Prostate gland (tissue), 2 donors: ENCODE data around the gene ALDH1A2. TPM values are rescaled to one million over a fixed set of nuclear protein-coding genes. Genes with fewer than 3 reads are reported as not detected.
A peak's percentile ranks its signal among the peaks of the same experiment; 100 is the strongest.
"Not testable (repeated sequence)": the region's sequence is repeated elsewhere in the genome, so short reads cannot be mapped to it uniquely, and the experiment has no call there.

Experiments used
- DNase-seq: peaks from one replicate; pipeline ENCODE4 v3.0.0-alpha.2; 2019; ENCODE audit warnings: low spot score
- H3K27ac ChIP-seq, 2 donors: fragments of 200-600 bp; sonication (generic); 2 replicates each; pipeline ENCODE4 v1.5.1; 2017 to 2019
- H3K27me3 ChIP-seq: fragments of 200-600 bp; sonication (generic); replicated peaks from 2 replicates; pipeline ENCODE4 v1.5.1; 2019; ENCODE audit not compliant: insufficient read depth
- H3K36me3 ChIP-seq, 2 donors: fragments of 200-600 bp; sonication (generic); 1 replicate in 1 of 2; 2 replicates in 1 of 2; pipeline versions ENCODE4 v1.5.1 to v1.8.1; 2017 to 2019
- H3K4me1 ChIP-seq: fragments of 200-600 bp; sonication (generic); replicated peaks from 2 replicates; pipeline ENCODE4 v1.5.1; 2019
- H3K4me3 ChIP-seq, 2 donors: fragments of 200-600 bp; sonication (generic); 2 replicates each; pipeline ENCODE4 v1.5.1; 2017 to 2019
- H3K9me3 ChIP-seq: fragments of 200-600 bp; sonication (generic); 2 replicates; pipeline ENCODE4 v1.5.1; 2017
- POLR2A ChIP-seq: fragments of 450-650 bp; IDR thresholded peaks from one replicate; pipeline ENCODE4 v1.6.1; 2016; ENCODE audit warnings: antibody characterized with exemption, mild to moderate bottlenecking
- POLR2AphosphoS5 ChIP-seq: sonication (generic); formaldehyde crosslinking; IDR thresholded peaks from one replicate; pipeline ENCODE4 v1.6.1; 2017; ENCODE audit warnings: antibody characterized with exemption
- WGBS: methylation state at CpG from one replicate; pipeline ENCODE4 v1.1.5; 2018; 5-methylcytosine and 5-hydroxymethylcytosine counted together
- intact Hi-C: fragments of 100-400 bp; cut with DNase I; formaldehyde crosslinking; loops from one replicate; pipeline ENCODE4 v1.14.2; 2022
- total RNA-seq, 2 donors: library from RNA; depleted of rRNA; stranded (reverse); fragments of >200 nt; gene quantifications; one replicate each; pipeline ENCODE4 v1.1.0, GENCODE V29; 2016
- TF ChIP-seq, protein P1 (sequence below), 4 experiments: fragments of 200-600 bp in 2 of 4; fragments of 450-650 bp in 2 of 4; sonication (generic) in 2 of 4; IDR thresholded peaks; 1 replicate in 3 of 4; 2 replicates in 1 of 4; pipeline ENCODE4 v1.5.1; 2016 to 2019; ENCODE audit warnings: antibody characterized with exemption in 4 of 4, mild to moderate bottlenecking in 2 of 4, moderate library complexity in 2 of 4

ALDH1A2 gene
- total RNA-seq: 10 to 100 TPM in 1 of 2 donors, 1 to 10 TPM in 1; 8.2 to 65.0 TPM

DNA sequence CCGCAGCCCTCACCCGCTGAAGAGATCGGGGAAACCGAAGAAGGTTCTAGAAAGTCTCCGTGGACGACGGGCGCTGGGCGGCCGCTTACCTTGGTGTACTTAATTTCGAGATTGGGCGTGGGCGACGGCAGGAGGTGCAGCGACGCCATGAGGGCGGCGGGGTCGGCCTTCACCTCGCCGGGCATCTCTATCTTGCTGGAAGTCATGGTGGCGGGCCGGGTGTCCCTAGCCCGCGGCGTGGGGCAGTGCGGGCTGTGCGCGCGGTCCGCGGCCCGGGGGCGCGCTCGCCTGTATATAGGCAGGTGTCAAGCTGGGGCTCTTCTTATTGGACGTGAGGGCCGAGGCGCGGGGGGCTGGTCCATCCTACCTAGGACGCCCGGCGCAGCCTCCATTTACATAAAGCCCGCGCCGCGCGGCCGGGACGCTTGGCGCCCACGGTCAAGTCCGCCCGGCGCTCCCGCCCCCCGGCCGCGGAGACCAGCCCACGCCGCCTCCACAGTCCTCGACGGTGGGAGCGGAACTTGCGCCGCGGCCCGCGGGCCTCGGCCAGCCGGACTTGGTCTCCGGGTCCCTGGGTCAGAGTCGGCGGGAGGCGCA lies at the start of gene ALDH1A2:
Gene ALDH1A2, minus strand, starts transcription at position 267 of the 597 bp plus-strand sequence. Its CDS starts 61 bp downstream, at position 206.
- 4% methylated on average over 74 of the region's 75 CpGs for WGBS
- no peaks in the 10 kb centered on the region for H3K36me3 ChIP-seq
- H3K27ac ChIP-seq: peak within 1 kb of the TSS; percentile 64 to 73
- TF ChIP-seq, protein P1, sequence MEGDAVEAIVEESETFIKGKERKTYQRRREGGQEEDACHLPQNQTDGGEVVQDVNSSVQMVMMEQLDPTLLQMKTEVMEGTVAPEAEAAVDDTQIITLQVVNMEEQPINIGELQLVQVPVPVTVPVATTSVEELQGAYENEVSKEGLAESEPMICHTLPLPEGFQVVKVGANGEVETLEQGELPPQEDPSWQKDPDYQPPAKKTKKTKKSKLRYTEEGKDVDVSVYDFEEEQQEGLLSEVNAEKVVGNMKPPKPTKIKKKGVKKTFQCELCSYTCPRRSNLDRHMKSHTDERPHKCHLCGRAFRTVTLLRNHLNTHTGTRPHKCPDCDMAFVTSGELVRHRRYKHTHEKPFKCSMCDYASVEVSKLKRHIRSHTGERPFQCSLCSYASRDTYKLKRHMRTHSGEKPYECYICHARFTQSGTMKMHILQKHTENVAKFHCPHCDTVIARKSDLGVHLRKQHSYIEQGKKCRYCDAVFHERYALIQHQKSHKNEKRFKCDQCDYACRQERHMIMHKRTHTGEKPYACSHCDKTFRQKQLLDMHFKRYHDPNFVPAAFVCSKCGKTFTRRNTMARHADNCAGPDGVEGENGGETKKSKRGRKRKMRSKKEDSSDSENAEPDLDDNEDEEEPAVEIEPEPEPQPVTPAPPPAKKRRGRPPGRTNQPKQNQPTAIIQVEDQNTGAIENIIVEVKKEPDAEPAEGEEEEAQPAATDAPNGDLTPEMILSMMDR (IDR thresholded peaks at IDR 0.05): no peak
- no peak for TF ChIP-seq POLR2AphosphoS5
- no peak for TF ChIP-seq POLR2A
- H3K4me3 ChIP-seq: peak within 1 kb of the TSS; percentile 35 to 45
- H3K4me1 ChIP-seq: peaks cover 6% of the 10 kb centered on the region
- no peaks in the 10 kb centered on the region for H3K9me3 ChIP-seq
- no peaks in the 10 kb centered on the region for H3K27me3 ChIP-seq
- intact Hi-C loops: loop anchor here (5.0 kb wide), 3 partner anchors 98 to 398 kb away; no protein-coding TSS in a partner anchor
- peak; percentile 25 for DNase-seq

DNA sequence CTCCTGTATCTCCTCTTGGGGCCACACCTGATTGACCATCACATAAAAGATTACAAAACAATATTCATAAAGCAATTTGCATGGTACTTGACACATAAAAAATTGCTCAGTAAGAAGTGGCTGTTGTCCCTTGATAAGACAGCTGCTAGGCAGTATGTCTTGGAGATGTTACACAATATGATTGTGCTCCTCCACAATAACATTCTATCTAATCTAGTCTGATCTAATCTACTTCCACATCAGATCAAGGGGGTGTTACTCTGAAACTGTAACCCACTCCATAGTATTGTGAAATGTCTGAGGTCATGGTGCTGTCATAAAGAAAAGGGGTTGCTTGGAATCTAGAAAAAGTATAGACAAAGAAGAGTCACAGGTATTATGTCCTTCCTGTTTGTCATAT lies 49.3 kb upstream of the ALDH1A2 start:
- Histone ChIP-seq H3K36me3 (no peaks in the 10 kb centered on the region), H3K4me1 (no peaks in the 10 kb centered on the region), H3K27ac (no peak overlapping the region), H3K4me3 (no peak overlapping the region), H3K27me3 (no peaks in the 10 kb centered on the region), H3K9me3 (no peaks in the 10 kb centered on the region)
- no peak for DNase-seq
- TF ChIP-seq POLR2AphosphoS5: no peak
- TF ChIP-seq, protein P1 (IDR thresholded peaks at IDR 0.05): no peak
- intact Hi-C loops: loop anchor here (2.0 kb wide), 1 partner anchor 66 kb away; no protein-coding TSS in a partner anchor

DNA sequence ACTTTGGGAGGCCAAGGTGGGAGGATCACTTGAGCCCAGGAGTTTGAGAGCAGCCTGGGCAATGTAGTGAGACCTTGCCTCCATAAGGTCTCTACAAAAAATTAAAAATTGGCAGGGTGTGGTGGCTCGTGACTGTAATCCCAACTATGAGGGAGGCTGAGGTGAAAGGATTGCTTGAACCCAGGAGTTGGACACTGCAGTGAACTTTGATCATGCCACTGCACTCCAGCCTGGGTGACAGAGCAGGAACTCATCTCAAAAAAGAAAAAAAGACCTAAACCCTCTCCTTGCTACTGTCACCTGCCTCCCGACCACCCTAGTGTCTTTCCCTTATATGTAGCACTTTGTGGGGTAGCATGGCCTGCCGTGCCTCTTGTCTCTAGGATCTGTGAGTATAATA lies 48.9 kb upstream of the ALDH1A2 start:
- intact Hi-C loops: loop anchor here (2.0 kb wide), 1 partner anchor 66 kb away; no protein-coding TSS in a partner anchor
- 77% methylated on average over 3 of the region's 3 CpGs for WGBS
- no peak for DNase-seq
- H3K27me3 ChIP-seq: no peaks in the 10 kb centered on the region
- no peaks in the 10 kb centered on the region for H3K36me3 ChIP-seq
- no peak overlapping the region for H3K4me3 ChIP-seq
- H3K27ac ChIP-seq: no peak overlapping the region
- H3K4me1 ChIP-seq: no peaks in the 10 kb centered on the region
- H3K9me3 ChIP-seq: no peaks in the 10 kb centered on the region
- TF ChIP-seq POLR2A (no peak), POLR2AphosphoS5 (no peak)
- TF ChIP-seq, protein P1 (IDR thresholded peaks at IDR 0.05): no peak

DNA sequence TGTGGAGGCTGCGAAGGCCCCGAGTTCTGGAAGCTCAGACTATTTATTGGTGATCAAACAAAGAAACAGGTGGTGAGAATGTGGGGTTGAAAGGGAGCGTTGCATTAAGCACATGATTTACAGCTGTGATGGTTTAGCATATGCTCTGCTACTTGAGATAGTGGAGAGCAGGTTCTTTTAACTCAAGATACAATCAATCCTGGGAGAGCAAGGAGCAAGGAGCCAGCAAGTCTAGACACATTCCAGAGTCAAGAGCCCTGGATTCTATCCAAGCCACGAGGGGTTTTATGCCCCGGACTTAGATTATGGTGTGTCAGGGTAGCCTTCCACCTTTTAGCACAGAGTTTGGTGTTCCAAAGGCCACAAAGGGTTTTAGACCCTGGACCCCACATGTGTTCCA lies 47.8 kb upstream of the ALDH1A2 start:
- H3K4me3 ChIP-seq, intact Hi-C loops, H3K36me3 ChIP-seq, DNase-seq, H3K4me1 ChIP-seq, H3K27ac ChIP-seq, H3K27me3 ChIP-seq, H3K9me3 ChIP-seq: not testable (repeated sequence)
- 32% methylated on average over 5 of the region's 5 CpGs for WGBS

DNA sequence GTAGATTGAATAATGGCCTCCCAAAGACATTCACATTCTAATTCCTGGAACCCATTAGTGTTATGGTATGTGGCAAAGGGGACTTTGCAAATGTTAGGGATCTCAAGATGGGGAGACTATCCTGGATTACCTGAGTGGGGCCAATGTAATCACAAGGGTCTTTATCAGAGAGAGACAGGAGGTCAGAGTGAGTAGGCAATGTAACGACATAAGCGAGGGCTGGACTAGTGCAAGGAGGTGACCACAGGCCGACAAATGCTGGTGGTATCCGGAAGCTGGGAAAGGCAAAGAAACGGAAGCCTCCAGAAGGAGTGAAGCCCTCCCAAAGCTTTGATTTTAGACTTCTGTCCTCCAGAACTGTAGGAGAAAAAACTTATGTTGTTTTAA lies 46.2 kb upstream of the ALDH1A2 start:
- H3K4me3 ChIP-seq: no peak overlapping the region
- no peak for DNase-seq
- no peaks in the 10 kb centered on the region for H3K36me3 ChIP-seq
- WGBS: 96% methylated on average over 5 of the region's 5 CpGs
- no peaks in the 10 kb centered on the region for H3K27me3 ChIP-seq
- intact Hi-C loops: no loop called here
- H3K4me1 ChIP-seq: no peaks in the 10 kb centered on the region
- H3K9me3 ChIP-seq: no peaks in the 10 kb centered on the region
- no peak for TF ChIP-seq POLR2AphosphoS5
- H3K27ac ChIP-seq: no peak overlapping the region

DNA sequence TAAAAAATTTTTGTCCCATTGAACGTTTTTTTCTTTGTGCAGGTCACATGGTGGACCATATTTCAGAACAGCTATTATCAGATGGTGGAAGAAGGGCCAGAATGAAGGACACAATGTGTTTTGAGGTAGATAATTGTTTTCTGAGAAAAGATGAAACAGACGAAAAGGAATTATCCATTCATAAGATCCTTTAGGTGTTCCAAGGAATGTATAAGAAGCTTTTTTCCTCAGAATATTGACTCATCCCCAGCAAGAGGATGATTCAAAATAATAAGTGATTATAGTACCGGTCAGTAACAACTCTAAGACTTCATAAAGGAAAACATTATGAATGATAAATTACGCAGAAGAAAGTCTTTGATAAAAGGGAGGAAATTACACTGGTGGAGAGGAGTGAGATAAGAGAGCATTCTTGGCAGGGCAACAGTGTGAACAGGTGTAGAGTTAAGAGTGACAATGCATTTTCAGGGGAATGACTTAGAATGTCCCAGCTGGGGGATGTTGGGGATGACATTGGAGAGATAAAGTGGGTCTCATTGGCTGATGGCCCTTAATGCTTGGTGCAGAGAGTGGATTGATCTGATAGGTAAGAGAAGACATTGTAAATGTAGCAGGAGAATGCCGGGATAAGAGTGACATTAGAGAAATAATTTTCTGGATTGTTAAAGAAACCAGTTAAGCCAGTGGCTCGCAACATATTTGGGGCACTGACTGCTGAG lies 45.6 kb upstream of the ALDH1A2 start:
- 58% methylated on average over 6 of the region's 6 CpGs for WGBS
- H3K4me1 ChIP-seq: no peaks in the 10 kb centered on the region
- no peaks in the 10 kb centered on the region for H3K27me3 ChIP-seq
- DNase-seq: no peak
- intact Hi-C loops: no loop called here
- no peaks in the 10 kb centered on the region for H3K9me3 ChIP-seq
- no peaks in the 10 kb centered on the region for H3K36me3 ChIP-seq
- TF ChIP-seq, protein P1 (IDR thresholded peaks at IDR 0.05): no peak
- no peak for TF ChIP-seq POLR2AphosphoS5
- TF ChIP-seq POLR2A: no peak
- H3K4me3 ChIP-seq: no peak overlapping the region
- no peak overlapping the region for H3K27ac ChIP-seq
